ENCODE data around the gene TRPM3. TPM values are rescaled to one million over a fixed set of nuclear protein-coding genes. Genes with fewer than 3 reads are reported as not detected.

TRPM3 gene
- total RNA-seq, 8 experiments from 2014 or later, result 0.09 to 2.3 (median 1.4) TPM

GRCh38 chr9:70927530-70927929 lies 193.9 kb downstream of the TRPM3 start:
- peak in 2 of 8 experiments; percentile 27 to 41 for ATAC-seq (replicated peaks in 6 of 8)
- Histone ChIP-seq H3K4me1 (replicated peaks in 1 of 2) (no peaks in the 10 kb centered on the region), H3K27ac (no peak overlapping the region), H3K4me3 (no peak overlapping the region)
- in situ Hi-C loops (cut with MboI; ENCODE audit: low pct_unique_long_range_greater_than_20kb in 2 of 9, low sequenced_read_pairs in 9 of 9, unreplicated experiment in 9 of 9), result loop anchor here in 3 of 9 experiments (10.0 to 25.0 kb wide), 3 partner anchors 283 to 317 kb away; no protein-coding TSS in a partner anchor
- 11 to 100% (median 83%) methylated on average over 1 to 2 of the region's 2 CpGs; no CpG with 5 or more reads in 1 of the 10 experiments for WGBS, 10 experiments

GRCh38 chr9:70924895-70925547 lies 196.4 kb downstream of the TRPM3 start:
- 0 to 60% (median 7%) methylated on average over 1 to 7 of the region's 9 CpGs for WGBS, 10 experiments
- ATAC-seq (replicated peaks in 6 of 8), result peak; percentile 44 to 99 (median 72)
- no peak overlapping the region for H3K4me3 ChIP-seq

GRCh38 chr9:70924380-70924779 lies 197.0 kb downstream of the TRPM3 start:
- peak in 2 of 8 experiments; percentile 13 to 52 for ATAC-seq (replicated peaks in 6 of 8)
- Histone ChIP-seq H3K4me1 (replicated peaks in 1 of 2) (no peaks in the 10 kb centered on the region), H3K4me3 (no peak overlapping the region), H3K27ac (no peak overlapping the region)
- WGBS, 10 experiments, result 0 to 100% (median 65%) methylated on average over 1 to 6 of the region's 6 CpGs
- in situ Hi-C loops (cut with MboI; ENCODE audit: low pct_unique_long_range_greater_than_20kb in 2 of 9, low sequenced_read_pairs in 9 of 9, unreplicated experiment in 9 of 9), result loop anchor here in 2 of 9 experiments (10.0 to 25.0 kb wide), 3 partner anchors 280 to 320 kb away; no protein-coding TSS in a partner anchor

More at GRCh38 chr9:70924895-70925547, 196.4 kb downstream of the TRPM3 start:
- in situ Hi-C loops (cut with MboI; ENCODE audit: low pct_unique_long_range_greater_than_20kb in 2 of 9, low sequenced_read_pairs in 9 of 9, unreplicated experiment in 9 of 9), result loop anchor here in 3 of 9 experiments (10.0 to 25.0 kb wide), 4 partner anchors 280 to 320 kb away; no protein-coding TSS in a partner anchor
- H3K27ac ChIP-seq, result no peak overlapping the region
- H3K4me1 ChIP-seq (replicated peaks in 1 of 2), result no peaks in the 10 kb centered on the region

- in situ Hi-C loops (cut with MboI; ENCODE audit: low pct_unique_long_range_greater_than_20kb in 2 of 9, low sequenced_read_pairs in 9 of 9, unreplicated experiment in 9 of 9), result loop anchor here in 2 of 9 experiments (10.0 to 25.0 kb wide), 3 partner anchors 279 to 321 kb away; no protein-coding TSS in a partner anchor
- no peak overlapping the region for H3K4me3 ChIP-seq
- no peak overlapping the region for H3K27ac ChIP-seq
- WGBS, 10 experiments, result 0 to 100% (median 100%) methylated on average over 1 of the region's 1 CpG; no CpG with 5 or more reads in 7 of the 10 experiments
- no peaks in the 10 kb centered on the region for H3K4me1 ChIP-seq (replicated peaks in 1 of 2)
- ATAC-seq (replicated peaks in 6 of 8), result no peak
Measured at GRCh38 chr9:70923961-70924360, 197.5 kb downstream of the TRPM3 start.

GRCh38 chr9:70921136-70921535 lies 200.3 kb downstream of the TRPM3 start:
- WGBS, 10 experiments, result 0 to 67% (median 46%) methylated on average over 1 of the region's 1 CpG; no CpG with 5 or more reads in 4 of the 10 experiments
- Histone ChIP-seq H3K4me3 (no peak overlapping the region), H3K4me1 (replicated peaks in 1 of 2) (no peaks in the 10 kb centered on the region), H3K27ac (no peak overlapping the region)
- in situ Hi-C loops (cut with MboI; ENCODE audit: low pct_unique_long_range_greater_than_20kb in 2 of 9, low sequenced_read_pairs in 9 of 9, unreplicated experiment in 9 of 9), result loop anchor here in 2 of 9 experiments (10.0 to 25.0 kb wide), 3 partner anchors 276 to 324 kb away; no protein-coding TSS in a partner anchor
- ATAC-seq (replicated peaks in 6 of 8), result peak in 7 of 8 experiments; percentile 13 to 85 (median 70)

- ATAC-seq (replicated peaks in 6 of 8), result no peak
- Histone ChIP-seq H3K4me3 (no peak overlapping the region), H3K4me1 (replicated peaks in 1 of 2) (no peaks in the 10 kb centered on the region), H3K27ac (no peak overlapping the region)
- in situ Hi-C loops (cut with MboI; ENCODE audit: low pct_unique_long_range_greater_than_20kb in 2 of 9, low sequenced_read_pairs in 9 of 9, unreplicated experiment in 9 of 9), result loop anchor here in 1 of 9 experiments (25.0 kb wide), 1 partner anchor 280 kb away; no protein-coding TSS in a partner anchor
- 80 to 100% (median 95%) methylated on average over 1 to 7 of the region's 7 CpGs; no CpG with 5 or more reads in 1 of the 10 experiments for WGBS, 10 experiments
Measured at GRCh38 chr9:70917277-70917676, 204.1 kb downstream of the TRPM3 start.

GRCh38 chr9:70911791-70912190 lies 209.6 kb downstream of the TRPM3 start:
- WGBS, 10 experiments, result 11 to 100% (median 88%) methylated on average over 1 of the region's 1 CpG; no CpG with 5 or more reads in 4 of the 10 experiments
- no peak for ATAC-seq (replicated peaks in 6 of 8)
- in situ Hi-C loops (cut with MboI; ENCODE audit: low pct_unique_long_range_greater_than_20kb in 2 of 9, low sequenced_read_pairs in 9 of 9, unreplicated experiment in 9 of 9), result loop anchor here in 1 of 9 experiments (25.0 kb wide), 1 partner anchor 274 kb away; no protein-coding TSS in a partner anchor
- Histone ChIP-seq H3K4me1 (replicated peaks in 1 of 2) (peaks cover 0 to 3% of the 10 kb centered on the region in 2 donors), H3K4me3 (no peak overlapping the region), H3K27ac (no peak overlapping the region)

- Histone ChIP-seq H3K27ac (no peak overlapping the region), H3K4me1 (replicated peaks in 1 of 2) (peaks cover 0 to 3% of the 10 kb centered on the region in 2 donors), H3K4me3 (no peak overlapping the region)
- 30 to 90% (median 60%) methylated on average over 1 to 2 of the region's 2 CpGs; no CpG with 5 or more reads in 1 of the 10 experiments for WGBS, 10 experiments
- peak in 5 of 8 experiments; percentile 59 to 96 (median 82) for ATAC-seq (replicated peaks in 6 of 8)
- in situ Hi-C loops (cut with MboI; ENCODE audit: low pct_unique_long_range_greater_than_20kb in 2 of 9, low sequenced_read_pairs in 9 of 9, unreplicated experiment in 9 of 9), result loop anchor here in 1 of 9 experiments (25.0 kb wide), 1 partner anchor 273 kb away; no protein-coding TSS in a partner anchor
Measured at GRCh38 chr9:70910598-70910997, 210.8 kb downstream of the TRPM3 start.

- in situ Hi-C loops (cut with MboI; ENCODE audit: low pct_unique_long_range_greater_than_20kb in 2 of 9, low sequenced_read_pairs in 9 of 9, unreplicated experiment in 9 of 9), result loop anchor here in 1 of 9 experiments (25.0 kb wide), 1 partner anchor 265 kb away; no protein-coding TSS in a partner anchor
- 0 to 73% (median 43%) methylated on average over 1 to 6 of the region's 6 CpGs; no CpG with 5 or more reads in 3 of the 10 experiments for WGBS, 10 experiments
- peak; percentile 52 to 99 (median 84) for ATAC-seq (replicated peaks in 6 of 8)
- Histone ChIP-seq H3K4me1 (replicated peaks in 1 of 2) (peaks cover 11 to 25% of the 10 kb centered on the region in 2 donors), H3K4me3 (no peak overlapping the region), H3K27ac (peak overlapping the region in 1 of 2 donors; percentile 4)
Measured at GRCh38 chr9:70902692-70903131, 218.7 kb downstream of the TRPM3 start.

- no peak overlapping the region for H3K4me3 ChIP-seq
- H3K4me1 ChIP-seq (replicated peaks in 1 of 2), result peaks cover 11 to 25% of the 10 kb centered on the region in 2 donors
- 0 to 86% (median 14%) methylated on average over 1 of the region's 1 CpG; no CpG with 5 or more reads in 1 of the 10 experiments for WGBS, 10 experiments
- in situ Hi-C loops (cut with MboI; ENCODE audit: low pct_unique_long_range_greater_than_20kb in 2 of 9, low sequenced_read_pairs in 9 of 9, unreplicated experiment in 9 of 9), result loop anchor here in 1 of 9 experiments (25.0 kb wide), 1 partner anchor 265 kb away; no protein-coding TSS in a partner anchor
- no peak overlapping the region for H3K27ac ChIP-seq
- ATAC-seq (replicated peaks in 6 of 8), result peak in 5 of 8 experiments; percentile 10 to 45 (median 19)
Measured at GRCh38 chr9:70902171-70902570, 219.2 kb downstream of the TRPM3 start.

GRCh38 chr9:70901746-70902145 lies 219.7 kb downstream of the TRPM3 start:
- Histone ChIP-seq H3K27ac (no peak overlapping the region), H3K4me1 (replicated peaks in 1 of 2) (peaks cover 11 to 25% of the 10 kb centered on the region in 2 donors), H3K4me3 (no peak overlapping the region)
- in situ Hi-C loops (cut with MboI; ENCODE audit: low pct_unique_long_range_greater_than_20kb in 2 of 9, low sequenced_read_pairs in 9 of 9, unreplicated experiment in 9 of 9), result loop anchor here in 1 of 9 experiments (25.0 kb wide), 1 partner anchor 264 kb away; no protein-coding TSS in a partner anchor
- peak in 2 of 8 experiments; percentile 17 to 22 for ATAC-seq (replicated peaks in 6 of 8)
- 17 to 100% (median 93%) methylated on average over 1 of the region's 1 CpG; no CpG with 5 or more reads in 6 of the 10 experiments for WGBS, 10 experiments

- Histone ChIP-seq H3K27ac (no peak overlapping the region), H3K4me1 (replicated peaks in 1 of 2) (peaks cover 11 to 25% of the 10 kb centered on the region in 2 donors), H3K4me3 (no peak overlapping the region)
- ATAC-seq (replicated peaks in 6 of 8), result no peak
- in situ Hi-C loops (cut with MboI; ENCODE audit: low pct_unique_long_range_greater_than_20kb in 2 of 9, low sequenced_read_pairs in 9 of 9, unreplicated experiment in 9 of 9), result loop anchor here in 1 of 9 experiments (25.0 kb wide), 1 partner anchor 264 kb away; no protein-coding TSS in a partner anchor
Measured at GRCh38 chr9:70901013-70901412, 220.4 kb downstream of the TRPM3 start.
